Trophoblast cell (in vitro differentiated cells and primary cell): ENCODE measurements around the gene PDCD6IP.
"Not testable (repeated sequence)": the region's sequence is repeated elsewhere in the genome, so short reads cannot be mapped to it uniquely, and the experiment has no call there.

Source experiments
- DNase-seq, 2 donors: peaks; one replicate each; pipeline ENCODE4 v3.0.0-alpha.2; 2016
- H2AFZ ChIP-seq: 2 replicates; pipeline ENCODE4 v1.6.1; 2013; ENCODE audit warnings: low read length, moderate library complexity, mild to moderate bottlenecking; ENCODE audit not compliant: insufficient read depth, poor library complexity
- H2AK5ac ChIP-seq: 2 replicates; pipeline ENCODE4 v1.6.1; 2013; ENCODE audit warnings: mild to moderate bottlenecking, low read length
- H2BK120ac ChIP-seq: 2 replicates; pipeline ENCODE4 v1.6.1; 2013; ENCODE audit warnings: low read length, mild to moderate bottlenecking, moderate library complexity; ENCODE audit not compliant: insufficient read depth, poor library complexity
- H2BK12ac ChIP-seq: 2 replicates; pipeline ENCODE4 v1.6.1; 2013; ENCODE audit warnings: mild to moderate bottlenecking, low read length, moderate library complexity
- H2BK5ac ChIP-seq: 2 replicates; pipeline ENCODE4 v1.6.1; 2013; ENCODE audit warnings: low read length, low read depth, moderate library complexity, mild to moderate bottlenecking; ENCODE audit not compliant: poor library complexity
- H3K14ac ChIP-seq: 2 replicates; pipeline ENCODE4 v1.6.1; 2013; ENCODE audit warnings: mild to moderate bottlenecking, low read length
- H3K18ac ChIP-seq: 2 replicates; pipeline ENCODE4 v1.6.1; 2013; ENCODE audit warnings: mild to moderate bottlenecking, low read length
- H3K23ac ChIP-seq: 2 replicates; pipeline ENCODE4 v1.6.1; 2013; ENCODE audit warnings: low read length
- H3K27ac ChIP-seq: 2 replicates; pipeline ENCODE4 v1.5.1; 2013; ENCODE audit warnings: low read depth, mild to moderate bottlenecking, inconsistent platforms, low read length, moderate library complexity
- H3K27me3 ChIP-seq: 2 replicates; pipeline ENCODE4 v1.6.1; 2013; ENCODE audit warnings: inconsistent platforms, mild to moderate bottlenecking, low read length, moderate library complexity; ENCODE audit not compliant: insufficient read depth
- H3K36me3 ChIP-seq, 2 experiments: 1 replicate in 1 of 2; 2 replicates in 1 of 2; pipeline ENCODE4 v1.6.1; 2013; ENCODE audit warnings: low read length in 2 of 2, mild to moderate bottlenecking in 2 of 2, moderate library complexity in 1 of 2; ENCODE audit not compliant: insufficient read depth in 2 of 2, control insufficient read depth in 1 of 2
- H3K4ac ChIP-seq: 2 replicates; pipeline ENCODE4 v1.6.1; 2013; ENCODE audit warnings: low read depth, mild to moderate bottlenecking, low read length, moderate library complexity
- H3K4me1 ChIP-seq, 2 experiments: 1 replicate in 1 of 2; 2 replicates in 1 of 2; pipeline ENCODE4 v1.6.1; 2013; ENCODE audit warnings: low read length in 2 of 2, mild to moderate bottlenecking in 2 of 2, moderate library complexity in 1 of 2; ENCODE audit not compliant: insufficient read depth in 2 of 2, control insufficient read depth in 1 of 2
- H3K4me2 ChIP-seq: 2 replicates; pipeline ENCODE4 v1.6.1; 2013; ENCODE audit warnings: inconsistent platforms, mild to moderate bottlenecking, low read length, moderate library complexity
- H3K4me3 ChIP-seq: 2 replicates; pipeline ENCODE4 v1.5.1; 2013; ENCODE audit warnings: mild to moderate bottlenecking, low read depth, low read length, inconsistent platforms
- H3K79me1 ChIP-seq: one replicate; pipeline ENCODE4 v1.6.1; 2013; ENCODE audit warnings: low read length
- H3K79me2 ChIP-seq: 2 replicates; pipeline ENCODE4 v1.6.1; 2013; ENCODE audit warnings: low read length, mild to moderate bottlenecking; ENCODE audit not compliant: control insufficient read depth, insufficient read depth, poor library complexity
- H3K9ac ChIP-seq: 2 replicates; pipeline ENCODE4 v1.6.1; 2013; ENCODE audit warnings: mild to moderate bottlenecking, low read length
- H3K9me3 ChIP-seq: 2 replicates; pipeline ENCODE4 v1.6.1; 2013; ENCODE audit warnings: low read depth, mild to moderate bottlenecking, control low read depth, inconsistent platforms, low read length; ENCODE audit not compliant: insufficient read depth
- H4K12ac ChIP-seq: 2 replicates; pipeline ENCODE4 v1.6.1; 2013; ENCODE audit warnings: low read depth, mild to moderate bottlenecking, low read length, moderate library complexity
- H4K8ac ChIP-seq: 2 replicates; pipeline ENCODE4 v1.6.1; 2013; ENCODE audit warnings: low read depth, mild to moderate bottlenecking, low read length, moderate library complexity
- H4K91ac ChIP-seq: one replicate; pipeline ENCODE4 v1.6.1; 2013; ENCODE audit warnings: low read depth, mild to moderate bottlenecking, low read length, moderate library complexity
- WGBS: extraction: QIAGEN DNeasy Blood & Tissue Kit; methylation state at CpG from one replicate; pipeline ENCODE4 v1.1.7; 2013; ENCODE audit warnings: missing lambda C conversion rate; ENCODE audit not compliant: insufficient read length, insufficient coverage; ENCODE audit errors: extremely low coverage; 5-methylcytosine and 5-hydroxymethylcytosine counted together

The PDCD6IP gene

DNA sequence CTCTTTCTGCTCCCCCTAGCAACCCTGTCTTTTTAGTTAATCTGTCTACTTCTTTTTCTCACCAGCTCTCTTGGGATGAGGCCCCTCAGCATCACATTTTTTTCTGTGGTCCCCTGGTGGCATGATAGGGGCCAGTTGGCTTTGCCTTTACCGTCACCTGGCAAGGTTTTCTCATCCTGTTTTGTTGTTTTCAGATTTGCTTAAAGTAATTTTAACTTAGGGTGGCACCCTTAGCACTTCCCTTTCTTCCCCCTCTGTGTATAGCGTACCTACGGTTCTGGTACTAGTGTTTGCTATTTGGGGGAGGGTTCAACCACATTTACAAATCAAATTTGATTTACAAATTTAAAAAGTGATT is 35.6 kb downstream of the PDCD6IP start:
- no peak overlapping the region for H2AK5ac ChIP-seq

DNA sequence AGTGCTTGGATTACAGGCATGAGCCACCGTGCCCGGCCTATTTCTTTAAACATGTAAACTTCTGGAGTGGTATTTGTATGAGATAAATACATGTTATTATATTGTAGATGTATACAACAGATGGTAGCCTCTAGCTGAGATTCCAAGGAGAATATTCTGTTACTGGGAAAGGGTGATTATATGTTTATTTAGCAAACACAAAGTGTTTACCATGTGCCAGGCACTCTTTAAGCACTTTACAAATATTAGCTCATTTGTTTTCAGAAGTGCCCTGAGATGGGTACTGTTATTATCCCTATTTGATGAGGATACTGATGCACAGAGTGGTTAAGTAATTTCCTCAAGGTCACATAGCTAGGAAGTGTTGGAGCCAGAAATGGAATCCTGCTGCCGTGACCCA is 38.8 kb downstream of the PDCD6IP start:
- not testable (repeated sequence) for H4K91ac ChIP-seq, H3K18ac ChIP-seq, H2BK5ac ChIP-seq, H3K79me2 ChIP-seq, DNase-seq, H3K79me1 ChIP-seq, H3K27me3 ChIP-seq, H3K9me3 ChIP-seq, H3K9ac ChIP-seq, H3K4ac ChIP-seq, H4K8ac ChIP-seq, H2AFZ ChIP-seq, H4K12ac ChIP-seq, H3K4me1 ChIP-seq, H3K4me2 ChIP-seq, H3K27ac ChIP-seq, H3K4me3 ChIP-seq, H2BK12ac ChIP-seq, H2AK5ac ChIP-seq, H3K14ac ChIP-seq, H2BK120ac ChIP-seq, H3K23ac ChIP-seq
- H3K36me3 ChIP-seq = peaks cover 4 to 11% of the 10 kb centered on the region in 2 experiments
- no CpG with 5 or more reads among the region's 3 CpGs for WGBS

More for the DNA sequence above, 35.6 kb downstream of the PDCD6IP start:
- no peak overlapping the region for H4K12ac ChIP-seq
- H3K36me3 ChIP-seq = peaks cover 8 to 11% of the 10 kb centered on the region in 2 experiments
- H3K79me1 ChIP-seq = no peaks in the 10 kb centered on the region
- H4K91ac ChIP-seq = no peak overlapping the region
- H3K4me1 ChIP-seq = no peaks in the 10 kb centered on the region
- no peaks in the 10 kb centered on the region for H3K9me3 ChIP-seq
- no peak overlapping the region for H3K14ac ChIP-seq
- H3K4me3 ChIP-seq = no peak overlapping the region
- no peak overlapping the region for H2AFZ ChIP-seq
- no peak overlapping the region for H3K27ac ChIP-seq
- peak overlapping the region; percentile 43 for H2BK120ac ChIP-seq
- H3K9ac ChIP-seq = no peak overlapping the region
- DNase-seq = no peak
- no CpG with 5 or more reads among the region's 3 CpGs for WGBS
- H3K18ac ChIP-seq = no peak overlapping the region
- H3K79me2 ChIP-seq = no peaks in the 10 kb centered on the region
- no peak overlapping the region for H4K8ac ChIP-seq
- H3K4me2 ChIP-seq = no peak overlapping the region
- no peak overlapping the region for H3K4ac ChIP-seq
- no peaks in the 10 kb centered on the region for H3K27me3 ChIP-seq
- H2BK12ac ChIP-seq = no peak overlapping the region
- no peak overlapping the region for H3K23ac ChIP-seq
- no peak overlapping the region for H2BK5ac ChIP-seq

GRCh38 chr3:33839283-33839682 is 40.9 kb downstream of the PDCD6IP start:
- no peaks in the 10 kb centered on the region for H3K4me1 ChIP-seq
- no peak overlapping the region for H2BK12ac ChIP-seq
- H2BK120ac ChIP-seq = no peak overlapping the region
- H3K23ac ChIP-seq = no peak overlapping the region
- H3K9me3 ChIP-seq = no peaks in the 10 kb centered on the region
- no peak overlapping the region for H2AFZ ChIP-seq
- H3K27me3 ChIP-seq = no peaks in the 10 kb centered on the region
- no peak overlapping the region for H3K4ac ChIP-seq
- H3K18ac ChIP-seq = no peak overlapping the region
- no peaks in the 10 kb centered on the region for H3K79me2 ChIP-seq
- no peaks in the 10 kb centered on the region for H3K79me1 ChIP-seq
- no peak overlapping the region for H3K4me3 ChIP-seq
- no peak overlapping the region for H3K14ac ChIP-seq
- H4K12ac ChIP-seq = no peak overlapping the region
- H3K27ac ChIP-seq = no peak overlapping the region
- H3K4me2 ChIP-seq = no peak overlapping the region
- H3K9ac ChIP-seq = no peak overlapping the region
- whole genome bisulfite sequencing = no CpG with 5 or more reads among the region's 3 CpGs
- H3K36me3 ChIP-seq = peaks cover 1 to 11% of the 10 kb centered on the region in 2 experiments
- no peak overlapping the region for H2BK5ac ChIP-seq
- no peak overlapping the region for H4K91ac ChIP-seq
- no peak overlapping the region for H4K8ac ChIP-seq
- H2AK5ac ChIP-seq = no peak overlapping the region
- no peak for DNase-seq

GRCh38 chr3:33840179-33840578 is 41.7 kb downstream of the PDCD6IP start:
- Histone ChIP-seq H3K27ac (no peak overlapping the region), H2BK5ac (no peak overlapping the region), H3K27me3 (no peaks in the 10 kb centered on the region), H3K4ac (no peak overlapping the region), H3K79me2 (no peaks in the 10 kb centered on the region), H2AK5ac (no peak overlapping the region), H3K36me3 (peaks cover 4 to 14% of the 10 kb centered on the region in 2 experiments), H3K18ac (no peak overlapping the region), H3K79me1 (no peaks in the 10 kb centered on the region), H4K12ac (no peak overlapping the region), H3K9me3 (no peaks in the 10 kb centered on the region), H4K91ac (no peak overlapping the region), H2AFZ (no peak overlapping the region), H3K23ac (no peak overlapping the region), H2BK120ac (no peak overlapping the region), H2BK12ac (no peak overlapping the region), H3K4me1 (no peaks in the 10 kb centered on the region), H3K9ac (no peak overlapping the region), H4K8ac (no peak overlapping the region), H3K4me2 (no peak overlapping the region), H3K4me3 (no peak overlapping the region), H3K14ac (no peak overlapping the region)
- WGBS = no CpG with 5 or more reads among the region's 2 CpGs
- no peak for DNase-seq
